ENCODE results near the gene GALNT17.

GALNT17 gene

GRCh38 chr7:71132127-71132376, at the start of gene GALNT17:
Gene GALNT17, plus strand, starts transcription at chr7:71132144.
- no peak for DNase-seq

GRCh38 chr7:71095266-71095860, 36.6 kb upstream of the GALNT17 start:
- no peak for DNase-seq

GRCh38 chr7:71096351-71096750, 35.6 kb upstream of the GALNT17 start:
- no peak for DNase-seq

- no peak for DNase-seq
Measured at GRCh38 chr7:71106226-71106625, 25.7 kb upstream of the GALNT17 start.

- no peak for DNase-seq
Measured at GRCh38 chr7:71112436-71112835, 19.5 kb upstream of the GALNT17 start.

- DNase-seq = no peak
Measured at GRCh38 chr7:71120096-71120495, 11.8 kb upstream of the GALNT17 start.

- DNase-seq = no peak
Measured at GRCh38 chr7:71129126-71129525, 2.8 kb upstream of the GALNT17 start.

- no peak for DNase-seq
Measured at GRCh38 chr7:71130031-71130679, 1.8 kb upstream of the GALNT17 start.

GRCh38 chr7:71131256-71132126, 453 bp upstream of the GALNT17 start:
- no peak for DNase-seq

- DNase-seq = no peak
Measured at GRCh38 chr7:71132377-71133231, 660 bp downstream of the GALNT17 start.

- no peak for DNase-seq
Measured at GRCh38 chr7:71133232-71133622, 1.3 kb downstream of the GALNT17 start.

GRCh38 chr7:71133856-71134255, 1.9 kb downstream of the GALNT17 start:
- no peak for DNase-seq

GRCh38 chr7:71135116-71135515, 3.2 kb downstream of the GALNT17 start:
- no peak for DNase-seq

- no peak for DNase-seq
Measured at GRCh38 chr7:71135663-71136062, 3.7 kb downstream of the GALNT17 start.

GRCh38 chr7:71137479-71137878, 5.5 kb downstream of the GALNT17 start:
- no peak for DNase-seq

GRCh38 chr7:71140264-71140663, 8.3 kb downstream of the GALNT17 start:
- no peak for DNase-seq

GRCh38 chr7:71144963-71145362, 13.0 kb downstream of the GALNT17 start:
- no peak for DNase-seq

- DNase-seq = no peak
Measured at GRCh38 chr7:71145906-71146901, 14.3 kb downstream of the GALNT17 start.

- no peak for DNase-seq
Measured at GRCh38 chr7:71148098-71148497, 16.2 kb downstream of the GALNT17 start.

- DNase-seq = no peak
Measured at GRCh38 chr7:71155236-71155635, 23.3 kb downstream of the GALNT17 start.

GRCh38 chr7:71157757-71158156, 25.8 kb downstream of the GALNT17 start:
- no peak for DNase-seq

- no peak for DNase-seq
Measured at GRCh38 chr7:71165708-71166107, 33.8 kb downstream of the GALNT17 start.
